C4-2B (cell line): ENCODE measurements around the gene GNAZ.

ENCODE experiments used
- ZFX ChIP-seq: fragments of 450-650 bp; IDR thresholded peaks from 2 replicates; pipeline ENCODE4 v1.6.1; 2017
- TF ChIP-seq, protein P1 (sequence below): fragments of 450-650 bp; conservative IDR thresholded peaks from 2 replicates; pipeline ENCODE4 v1.5.1; 2017; ENCODE audit warnings: mild to moderate bottlenecking

- TF ChIP-seq, protein P1, sequence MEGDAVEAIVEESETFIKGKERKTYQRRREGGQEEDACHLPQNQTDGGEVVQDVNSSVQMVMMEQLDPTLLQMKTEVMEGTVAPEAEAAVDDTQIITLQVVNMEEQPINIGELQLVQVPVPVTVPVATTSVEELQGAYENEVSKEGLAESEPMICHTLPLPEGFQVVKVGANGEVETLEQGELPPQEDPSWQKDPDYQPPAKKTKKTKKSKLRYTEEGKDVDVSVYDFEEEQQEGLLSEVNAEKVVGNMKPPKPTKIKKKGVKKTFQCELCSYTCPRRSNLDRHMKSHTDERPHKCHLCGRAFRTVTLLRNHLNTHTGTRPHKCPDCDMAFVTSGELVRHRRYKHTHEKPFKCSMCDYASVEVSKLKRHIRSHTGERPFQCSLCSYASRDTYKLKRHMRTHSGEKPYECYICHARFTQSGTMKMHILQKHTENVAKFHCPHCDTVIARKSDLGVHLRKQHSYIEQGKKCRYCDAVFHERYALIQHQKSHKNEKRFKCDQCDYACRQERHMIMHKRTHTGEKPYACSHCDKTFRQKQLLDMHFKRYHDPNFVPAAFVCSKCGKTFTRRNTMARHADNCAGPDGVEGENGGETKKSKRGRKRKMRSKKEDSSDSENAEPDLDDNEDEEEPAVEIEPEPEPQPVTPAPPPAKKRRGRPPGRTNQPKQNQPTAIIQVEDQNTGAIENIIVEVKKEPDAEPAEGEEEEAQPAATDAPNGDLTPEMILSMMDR = no peak
- no peak for TF ChIP-seq ZFX
Observed at GRCh38 chr22:23023294-23023693, 47.0 kb upstream of the GNAZ start.
